ENCODE results near the gene POLD4. TPM values are rescaled to one million over a fixed set of nuclear protein-coding genes. Genes with fewer than 3 reads are reported as not detected.

The POLD4 gene
- total and polyA plus RNA-seq, 5 experiments from 2014 or later, result 87.7 to 110 (median 102) TPM

DNA sequence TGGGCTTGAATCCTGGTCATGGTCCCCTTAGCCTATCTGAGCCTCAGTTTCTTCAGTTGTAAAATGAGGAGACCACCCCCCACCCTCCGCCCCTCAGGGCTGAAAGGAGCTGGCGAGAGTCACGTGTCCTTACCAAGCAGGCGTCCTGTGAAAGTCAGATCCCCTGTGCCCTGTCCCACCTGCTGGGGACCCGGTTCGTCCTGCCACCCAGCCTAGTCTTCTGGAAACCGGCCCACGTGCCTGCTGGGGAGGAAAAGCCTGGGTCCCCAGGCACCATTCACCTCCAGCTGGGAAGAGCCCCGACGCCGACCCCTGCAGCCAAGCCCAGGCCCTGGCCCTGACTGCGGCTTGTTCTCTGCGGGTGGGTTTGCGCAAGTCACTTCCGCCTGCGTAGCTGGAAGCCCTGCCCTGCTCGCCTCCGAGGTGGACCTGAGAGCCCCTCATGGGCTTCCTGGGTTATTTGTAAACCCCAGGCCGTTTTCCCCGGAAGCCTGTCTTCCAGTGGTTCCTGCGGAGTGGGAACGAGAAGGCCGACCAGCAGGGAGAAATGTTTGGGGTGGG is 50.7 kb downstream of the POLD4 start:
- H3K4me1 Mint-ChIP-seq, result peaks cover 10 to 34% (median 22%) of the 10 kb centered on the region in 4 donors
- no peaks in the 10 kb centered on the region for H3K9me3 Mint-ChIP-seq
- peak overlapping the region; percentile 44 to 80 (median 61) for H3K4me3 Mint-ChIP-seq
- no peaks in the 10 kb centered on the region for H3K27me3 Mint-ChIP-seq
- DNase-seq (peak in 1 of 10 donors; percentile 30), ATAC-seq (peak; percentile 40 to 55)
- POLR2A ChIA-PET, result interaction anchor here (0.5 to 49.2 kb wide), 11 partner anchors 11 to 459 kb away, joined by 3 to 2293 read pairs (median 3); partner anchors contain the start of genes ANKRD13D, GRK2, KDM2A and POLD4
- H3K27ac Mint-ChIP-seq, result peak overlapping the region in 9 of 10 donors; percentile 40 to 83 (median 72)
- peaks cover 0 to 28% (median 9%) of the 10 kb centered on the region in 3 donors for H3K36me3 Mint-ChIP-seq

DNA sequence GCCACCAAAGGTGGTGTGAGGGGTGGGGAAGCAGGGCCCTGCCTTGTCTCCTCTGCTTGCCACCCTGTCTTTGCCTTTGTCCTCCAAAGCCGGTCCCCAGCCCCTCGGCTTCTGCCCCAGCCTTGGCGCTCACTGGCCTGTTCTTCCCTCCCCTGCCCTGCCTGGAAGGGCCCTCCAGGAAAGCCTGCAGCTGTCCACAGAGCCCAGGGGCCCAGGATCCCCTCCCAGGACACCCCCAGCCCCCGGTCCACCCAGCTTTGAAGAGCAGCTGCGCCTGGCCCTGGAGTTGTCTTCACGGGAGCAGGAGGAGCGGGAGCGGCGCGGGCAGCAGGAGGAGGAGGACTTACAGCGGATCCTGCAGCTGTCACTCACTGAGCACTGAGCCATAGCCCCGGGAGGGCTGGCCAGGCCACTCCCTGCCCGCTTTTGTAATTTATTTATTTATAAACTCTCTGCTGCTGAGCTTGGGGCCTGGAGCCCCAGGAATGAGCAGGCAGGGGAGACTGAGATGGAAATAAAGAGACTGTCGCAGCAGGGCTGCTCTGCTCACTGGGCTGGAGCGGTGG is 51.3 kb downstream of the POLD4 start:
- peak overlapping the region in 8 of 10 donors; percentile 40 to 83 (median 73) for H3K27ac Mint-ChIP-seq
- DNase-seq (no peak), ATAC-seq (no peak)
- peaks cover 10 to 34% (median 22%) of the 10 kb centered on the region in 4 donors for H3K4me1 Mint-ChIP-seq
- peaks cover 1 to 34% (median 9%) of the 10 kb centered on the region in 3 donors for H3K36me3 Mint-ChIP-seq
- POLR2A ChIA-PET, result interaction anchor here (0.6 to 49.2 kb wide), 7 partner anchors 12 to 135 kb away, joined by 3 to 2293 read pairs (median 5); partner anchors contain the start of genes ANKRD13D, GRK2, POLD4 and PTPRCAP
- no peaks in the 10 kb centered on the region for H3K27me3 Mint-ChIP-seq
- H3K9me3 Mint-ChIP-seq, result peaks cover 0 to 2% (median 0%) of the 10 kb centered on the region in 9 donors
- peak overlapping the region; percentile 44 to 80 (median 61) for H3K4me3 Mint-ChIP-seq

- peak overlapping the region in 1 of 10 donors; percentile 71 for H3K27ac Mint-ChIP-seq
- H3K27me3 Mint-ChIP-seq, result no peaks in the 10 kb centered on the region
- ATAC-seq (no peak), DNase-seq (no peak)
- peaks cover 0 to 8% (median 1%) of the 10 kb centered on the region in 9 donors for H3K9me3 Mint-ChIP-seq
- H3K4me1 Mint-ChIP-seq, result peaks cover 13 to 38% (median 25%) of the 10 kb centered on the region in 4 donors
- H3K4me3 Mint-ChIP-seq, result no peak overlapping the region
- H3K36me3 Mint-ChIP-seq, result peaks cover 8 to 40% (median 15%) of the 10 kb centered on the region in 3 donors
- POLR2A ChIA-PET, result interaction anchor here (8.5 to 49.2 kb wide), 2 partner anchors 12 to 23 kb away, joined by 85 to 2293 read pairs; partner anchors contain the start of genes ANKRD13D and GRK2
Measured at GRCh38 chr11:67301313-67301921, 51.9 kb downstream of the POLD4 start.

Other genes with a start within 250 kb of the POLD4 start
- 100 to 1,000 TPM; 280 TPM for gene KDM2A, start 234.3 kb downstream of the POLD4 start, total RNA-seq
- 10 to 100 TPM in 1 of 3 donors, 1 to 10 TPM in 2; 8.0 to 12.9 (median 9.9) TPM for gene KDM2A, start 234.3 kb downstream of the POLD4 start, polyA plus RNA-seq
- gene GRK2, start 87.1 kb downstream of the POLD4 start, total RNA-seq, result 100 to 1,000 TPM; 345 to 354 TPM
- gene GRK2, start 87.1 kb downstream of the POLD4 start, polyA plus RNA-seq, result 10 to 100 TPM; 16.8 to 70.7 (median 31.1) TPM
- 100 to 1,000 TPM; 189 to 206 TPM for gene ANKRD13D, start 64.2 kb downstream of the POLD4 start, total RNA-seq
- gene ANKRD13D, start 64.2 kb downstream of the POLD4 start, polyA plus RNA-seq, result 10 to 100 TPM in 2 of 3 donors, 1 to 10 TPM in 1; 6.0 to 18.3 (median 10.1) TPM
- 10 to 100 TPM; 18.1 to 25.3 TPM for gene SSH3, start 50.0 kb downstream of the POLD4 start, total RNA-seq
- gene SSH3, start 50.0 kb downstream of the POLD4 start, polyA plus RNA-seq, result 1 to 10 TPM; 1.7 to 4.5 (median 3.2) TPM
- 1 to 10 TPM; 1.1 to 1.5 TPM for gene CLCF1, start 20.1 kb upstream of the POLD4 start, total RNA-seq
- gene CLCF1, start 20.1 kb upstream of the POLD4 start, polyA plus RNA-seq, result under 1 TPM in 1 of 3 donors, not detected in 2; 0.58 TPM
- gene RAD9A, start 38.4 kb upstream of the POLD4 start, total RNA-seq, result 10 to 100 TPM; 47.3 to 58.1 TPM
- 1 to 10 TPM; 6.5 to 9.4 (median 6.6) TPM for gene RAD9A, start 38.4 kb upstream of the POLD4 start, polyA plus RNA-seq
- 100 to 1,000 TPM; 141 to 146 TPM for gene PPP1CA, start 48.3 kb upstream of the POLD4 start, total RNA-seq
- 100 to 1,000 TPM; 357 to 518 (median 403) TPM for gene PPP1CA, start 48.3 kb upstream of the POLD4 start, polyA plus RNA-seq
- gene TBC1D10C, start 50.5 kb upstream of the POLD4 start, total RNA-seq, result 100 to 1,000 TPM; 403 to 419 TPM
- gene TBC1D10C, start 50.5 kb upstream of the POLD4 start, polyA plus RNA-seq, result 100 to 1,000 TPM; 231 to 307 (median 251) TPM
- gene CARNS1, start 62.1 kb upstream of the POLD4 start, total RNA-seq, result 10 to 100 TPM; 18.5 to 21.2 TPM
- 1 to 10 TPM; 2.2 to 3.7 (median 2.3) TPM for gene CARNS1, start 62.1 kb upstream of the POLD4 start, polyA plus RNA-seq
- 10 to 100 TPM; 80.9 to 82.8 TPM for gene RPS6KB2, start 74.9 kb upstream of the POLD4 start, total RNA-seq
- 10 to 100 TPM; 41.9 to 45.9 (median 43.2) TPM for gene RPS6KB2, start 74.9 kb upstream of the POLD4 start, polyA plus RNA-seq
- gene PTPRCAP, start 84.1 kb upstream of the POLD4 start, total RNA-seq, result 100 to 1,000 TPM; 212 to 215 TPM
- gene PTPRCAP, start 84.1 kb upstream of the POLD4 start, polyA plus RNA-seq, result 100 to 1,000 TPM; 647 to 717 (median 686) TPM
- 10 to 100 TPM; 21.2 to 22.3 TPM for gene CORO1B, start 89.9 kb upstream of the POLD4 start, total RNA-seq
- gene CORO1B, start 89.9 kb upstream of the POLD4 start, polyA plus RNA-seq, result 10 to 100 TPM in 1 of 3 donors, 1 to 10 TPM in 2; 9.2 to 12.6 (median 9.8) TPM
- gene GPR152, start 99.2 kb upstream of the POLD4 start, total RNA-seq, result not detected
- gene GPR152, start 99.2 kb upstream of the POLD4 start, polyA plus RNA-seq, result 1 to 10 TPM in 1 of 3 donors, under 1 TPM in 2; 0.20 to 1.2 (median 0.86) TPM
- 1 to 10 TPM; 2.9 to 3.7 TPM for gene CABP4, start 101.8 kb upstream of the POLD4 start, total RNA-seq
- under 1 TPM; 0.58 to 0.96 (median 0.62) TPM for gene CABP4, start 101.8 kb upstream of the POLD4 start, polyA plus RNA-seq
- 100 to 1,000 TPM; 105 to 111 TPM for gene TMEM134, start 115.7 kb upstream of the POLD4 start, total RNA-seq
- gene TMEM134, start 115.7 kb upstream of the POLD4 start, polyA plus RNA-seq, result 100 to 1,000 TPM; 128 to 148 (median 144) TPM
- 100 to 1,000 TPM; 136 to 141 TPM for gene AIP, start 129.5 kb upstream of the POLD4 start, total RNA-seq
- gene AIP, start 129.5 kb upstream of the POLD4 start, polyA plus RNA-seq, result 100 to 1,000 TPM; 146 to 169 (median 146) TPM
- 100 to 1,000 TPM; 118 to 120 TPM for gene PITPNM1, start 151.8 kb upstream of the POLD4 start, total RNA-seq
- 10 to 100 TPM; 13.8 to 36.5 (median 15.9) TPM for gene PITPNM1, start 151.8 kb upstream of the POLD4 start, polyA plus RNA-seq
- 10 to 100 TPM; 41.8 to 46.4 TPM for gene CDK2AP2, start 154.6 kb upstream of the POLD4 start, total RNA-seq
- gene CDK2AP2, start 154.6 kb upstream of the POLD4 start, polyA plus RNA-seq, result 10 to 100 TPM; 75.9 to 96.8 (median 79.5) TPM
- not detected for gene CABP2, start 169.9 kb upstream of the POLD4 start, total RNA-seq
- gene CABP2, start 169.9 kb upstream of the POLD4 start, polyA plus RNA-seq, result not detected
- 100 to 1,000 TPM; 177 to 186 TPM for gene GSTP1, start 230.3 kb upstream of the POLD4 start, total RNA-seq
- gene GSTP1, start 230.3 kb upstream of the POLD4 start, polyA plus RNA-seq, result 100 to 1,000 TPM; 234 to 278 (median 276) TPM